GM19043 (cell line): Measurements from ENCODE around the gene ETDC.

Experiments used
- ATAC-seq: cut with Tn5 transposase; IDR thresholded peaks from one replicate; pipeline ENCODE4 v1.9.1; 2021; ENCODE audit warnings: low read depth; ENCODE audit not compliant: unreplicated experiment

The ETDC gene

GRCh38 chrX:135345107-135345589, 35.9 kb downstream of the ETDC start:
- ATAC-seq: no peak

GRCh38 chrX:135346975-135347374, 37.7 kb downstream of the ETDC start:
- no peak for ATAC-seq

- ATAC-seq: no peak
Measured at GRCh38 chrX:135347381-135348016, 38.2 kb downstream of the ETDC start.

DNA sequence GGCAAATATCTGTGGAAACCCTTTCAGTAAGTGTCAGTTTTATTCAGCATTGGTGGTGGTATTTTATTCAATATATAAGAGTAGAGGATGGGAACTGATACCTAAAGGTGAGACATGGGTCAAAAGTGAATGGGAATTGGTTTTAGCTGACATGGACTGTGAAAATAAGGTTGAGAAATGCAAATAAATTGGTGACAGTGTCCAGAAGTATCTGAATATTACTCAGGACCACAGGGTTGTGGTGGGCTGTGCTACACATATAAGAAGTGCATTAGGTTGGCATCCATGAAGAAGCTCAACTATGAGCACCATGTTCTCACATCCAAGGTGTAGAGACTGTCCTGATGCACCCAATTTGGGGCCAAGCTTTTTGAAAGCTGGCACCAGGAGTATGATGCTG, 45.0 kb downstream of the ETDC start:
- ATAC-seq: no peak
